Measurements from ENCODE around the gene ZNF124. TPM values are rescaled to one million over a fixed set of nuclear protein-coding genes. Genes with fewer than 3 reads are reported as not detected.

Gene ZNF124
- polyA plus RNA-seq, 1 experiment = 4.9 TPM

GRCh38 chr1:247115141-247115510 is 56.7 kb downstream of the ZNF124 start:
- POLR2A ChIA-PET = no interaction called here
- CTCF ChIA-PET = interaction anchor here (0.7 kb wide), 1 partner anchor 332 kb away, joined by 3 read pairs; no protein-coding TSS in a partner anchor
- H3K4me3 ChIP-seq (ENCODE audit: low read depth, low read length) = no peak overlapping the region
- peaks cover 30% of the 10 kb centered on the region for H3K9me3 ChIP-seq (ENCODE audit: control insufficient read depth, insufficient read depth, low read length)
- DNase-seq (ENCODE audit: low read depth, low spot score) = no peak
- no peak overlapping the region for H3K27ac ChIP-seq (ENCODE audit: low read depth, low read length)
- no peak for TF ChIP-seq CTCF (IDR thresholded peaks at IDR 0.05; ENCODE audit: low read depth, low read length)
- no peaks in the 10 kb centered on the region for H3K27me3 ChIP-seq (ENCODE audit: control insufficient read depth, insufficient read depth, low read length)

GRCh38 chr1:247114351-247115140 is 57.3 kb downstream of the ZNF124 start:
- ChIA-PET CTCF (no interaction called here), POLR2A (no interaction called here)
- Histone ChIP-seq H3K27ac (ENCODE audit: low read depth, low read length) (no peak overlapping the region), H3K4me3 (ENCODE audit: low read depth, low read length) (no peak overlapping the region), H3K27me3 (ENCODE audit: control insufficient read depth, insufficient read depth, low read length) (no peaks in the 10 kb centered on the region), H3K9me3 (ENCODE audit: control insufficient read depth, insufficient read depth, low read length) (peaks cover 24% of the 10 kb centered on the region)
- DNase-seq (ENCODE audit: low read depth, low spot score) = no peak
- no peak for TF ChIP-seq CTCF (IDR thresholded peaks at IDR 0.05; ENCODE audit: low read depth, low read length)

GRCh38 chr1:247113733-247114271 is 58.0 kb downstream of the ZNF124 start:
- POLR2A ChIA-PET = no interaction called here
- DNase-seq (ENCODE audit: low read depth, low spot score) = no peak

GRCh38 chr1:247113094-247113497 is 58.7 kb downstream of the ZNF124 start:
- Histone ChIP-seq H3K9me3 (ENCODE audit: control insufficient read depth, insufficient read depth, low read length) (peaks cover 16% of the 10 kb centered on the region), H3K4me3 (ENCODE audit: low read depth, low read length) (no peak overlapping the region), H3K27me3 (ENCODE audit: control insufficient read depth, insufficient read depth, low read length) (no peaks in the 10 kb centered on the region), H3K27ac (ENCODE audit: low read depth, low read length) (no peak overlapping the region)
- CTCF ChIA-PET = no interaction called here
- POLR2A ChIA-PET = no interaction called here
- DNase-seq (ENCODE audit: low read depth, low spot score) = no peak
- no peak for TF ChIP-seq CTCF (IDR thresholded peaks at IDR 0.05; ENCODE audit: low read depth, low read length)

More at GRCh38 chr1:247113733-247114271, 58.0 kb downstream of the ZNF124 start:
- TF ChIP-seq CTCF (IDR thresholded peaks at IDR 0.05; ENCODE audit: low read depth, low read length) = no peak
- Histone ChIP-seq H3K4me3 (ENCODE audit: low read depth, low read length) (no peak overlapping the region), H3K9me3 (ENCODE audit: control insufficient read depth, insufficient read depth, low read length) (peaks cover 16% of the 10 kb centered on the region), H3K27me3 (ENCODE audit: control insufficient read depth, insufficient read depth, low read length) (no peaks in the 10 kb centered on the region), H3K27ac (ENCODE audit: low read depth, low read length) (no peak overlapping the region)
- CTCF ChIA-PET = no interaction called here

- H3K4me3 ChIP-seq (ENCODE audit: low read depth, low read length) = peak overlapping the region; percentile 62; the same call in 1 of the 2 replicates
- H3K27me3 ChIP-seq (ENCODE audit: control insufficient read depth, insufficient read depth, low read length) = no peaks in the 10 kb centered on the region
- peaks cover 16% of the 10 kb centered on the region for H3K9me3 ChIP-seq (ENCODE audit: control insufficient read depth, insufficient read depth, low read length)
- no peak for DNase-seq (ENCODE audit: low read depth, low spot score)
- no peak overlapping the region for H3K27ac ChIP-seq (ENCODE audit: low read depth, low read length)
- POLR2A ChIA-PET = no interaction called here
- no peak for TF ChIP-seq CTCF (IDR thresholded peaks at IDR 0.05; ENCODE audit: low read depth, low read length)
- CTCF ChIA-PET = no interaction called here
These were observed 59.4 kb downstream of the ZNF124 start for GRCh38 chr1:247112479-247112781.
